GM23338 (cell line): ENCODE data around the gene SLC19A1. TPM values are rescaled to one million over a fixed set of nuclear protein-coding genes. Genes with fewer than 3 reads are reported as not detected.

ENCODE experiments used
- ATAC-seq: fragments of 200-7000 bp; cut with Tn5 transposase; 3 replicates; pipeline ENCODE4 v1.9.1; 2020
- DNase-seq: peaks from one replicate; pipeline ENCODE4 v3.0.0-alpha.2; 2015; ENCODE audit warnings: low spot score
- H2AFZ ChIP-seq: fragments of 200-600 bp; sonication (generic); 2 replicates; pipeline ENCODE4 v1.8.0; 2016; ENCODE audit warnings: antibody characterized with exemption, mild to moderate bottlenecking, moderate library complexity
- H3F3A ChIP-seq: fragments of 200-600 bp; sonication (generic); replicated peaks from 2 replicates; pipeline ENCODE4 v1.8.0; 2017; ENCODE audit warnings: antibody characterized with exemption, mixed run types, low read depth
- H3K27ac ChIP-seq: fragments of 200-600 bp; sonication (generic); 2 replicates; pipeline ENCODE4 v1.6.1; 2016; ENCODE audit warnings: low read depth
- H3K27me3 ChIP-seq: fragments of 200-600 bp; sonication (generic); 2 replicates; pipeline ENCODE4 v1.8.0; 2016; ENCODE audit warnings: mild to moderate bottlenecking, mixed run types, moderate library complexity; ENCODE audit not compliant: insufficient read depth
- H3K36me3 ChIP-seq: fragments of 200-600 bp; sonication (generic); 2 replicates; pipeline ENCODE4 v1.8.0; 2016; ENCODE audit warnings: mild to moderate bottlenecking; ENCODE audit not compliant: insufficient read depth
- H3K4me1 ChIP-seq: fragments of 200-600 bp; sonication (generic); 2 replicates; pipeline ENCODE4 v1.8.0; 2016; ENCODE audit warnings: mild to moderate bottlenecking, moderate library complexity; ENCODE audit not compliant: insufficient read depth
- H3K4me2 ChIP-seq: fragments of 200-600 bp; sonication (generic); 2 replicates; pipeline ENCODE4 v1.7.1; 2017; ENCODE audit warnings: mixed run types
- H3K4me3 ChIP-seq: fragments of 200-600 bp; sonication (generic); 2 replicates; pipeline ENCODE4 v1.6.1; 2016; ENCODE audit warnings: mixed run types
- H3K79me2 ChIP-seq: fragments of 200-600 bp; sonication (generic); replicated peaks from 2 replicates; pipeline ENCODE4 v1.8.0; 2017; ENCODE audit warnings: mild to moderate bottlenecking; ENCODE audit not compliant: insufficient read depth
- H3K9me2 ChIP-seq: fragments of 200-600 bp; sonication (generic); 2 replicates; pipeline ENCODE4 v1.8.0; 2017; ENCODE audit not compliant: insufficient read depth
- H4K20me1 ChIP-seq: fragments of 200-600 bp; sonication (generic); replicated peaks from 2 replicates; pipeline ENCODE4 v1.8.0; 2017; ENCODE audit warnings: mild to moderate bottlenecking; ENCODE audit not compliant: insufficient read depth
- H3K27ac Mint-ChIP-seq: 2 replicates; pipeline ENCODE4 v1.8.0; 2020; ENCODE audit warnings: inconsistent platforms, mild to moderate bottlenecking, moderate library complexity, mixed read lengths
- H3K27me3 Mint-ChIP-seq: 3 replicates; pipeline ENCODE4 v1.8.0; 2022; ENCODE audit warnings: low read depth, mild to moderate bottlenecking, moderate library complexity, mixed read lengths, inconsistent platforms; ENCODE audit not compliant: insufficient read depth, poor library complexity
- H3K36me3 Mint-ChIP-seq: 3 replicates; pipeline ENCODE4 v1.8.0; 2021; ENCODE audit warnings: low read depth, mild to moderate bottlenecking, inconsistent platforms, moderate library complexity, mixed read lengths
- H3K4me1 Mint-ChIP-seq: 3 replicates; pipeline ENCODE4 v1.8.0; 2020; ENCODE audit warnings: mild to moderate bottlenecking, inconsistent platforms, mixed read lengths
- H3K4me3 Mint-ChIP-seq: 3 replicates; pipeline ENCODE4 v1.8.0; 2021; ENCODE audit warnings: moderate library complexity, mild to moderate bottlenecking, inconsistent platforms, mixed read lengths
- H3K9me3 Mint-ChIP-seq: 3 replicates; pipeline ENCODE4 v1.8.0; 2020; ENCODE audit warnings: moderate library complexity, mild to moderate bottlenecking, inconsistent platforms, mixed read lengths
- CREB1 ChIP-seq: fragments of 250-450 bp; sonication (Bioruptor Pico); IDR thresholded peaks from 2 replicates; pipeline ENCODE4 v1.5.0; 2020; ENCODE audit warnings: low read depth, mild to moderate bottlenecking, moderate library complexity
- EZH2 ChIP-seq: fragments of 200-600 bp; sonication (generic); IDR thresholded peaks from one replicate; pipeline ENCODE4 v1.8.0; 2017; ENCODE audit warnings: antibody characterized with exemption, mild to moderate bottlenecking, low read depth; ENCODE audit not compliant: unreplicated experiment
- EZH2phosphoT487 ChIP-seq: fragments of 200-600 bp; sonication (generic); IDR thresholded peaks from one replicate; pipeline ENCODE4 v1.8.1; 2018; ENCODE audit warnings: antibody characterized with exemption; ENCODE audit not compliant: unreplicated experiment
- JUNB ChIP-seq: IDR thresholded peaks from one replicate; pipeline ENCODE4 v1.6.1; 2016; ENCODE audit warnings: antibody characterized with exemption; ENCODE audit not compliant: unreplicated experiment
- POLR2AphosphoS5 ChIP-seq: IDR thresholded peaks from 2 replicates; pipeline ENCODE4 v1.6.1; 2016; ENCODE audit warnings: antibody characterized with exemption, low read depth
- STAT1 ChIP-seq: IDR thresholded peaks from one replicate; pipeline ENCODE4 v1.6.1; 2016; ENCODE audit warnings: antibody characterized with exemption; ENCODE audit not compliant: unreplicated experiment
- ZNF114 ChIP-seq: fragments of 250-450 bp; sonication (Bioruptor Pico); IDR thresholded peaks from 2 replicates; pipeline ENCODE4 v1.5.0; 2020; ENCODE audit warnings: mild to moderate bottlenecking, moderate library complexity
- ZNF331 ChIP-seq: fragments of 250-450 bp; sonication (Bioruptor Pico); IDR thresholded peaks from 2 replicates; pipeline ENCODE4 v1.5.0; 2020; ENCODE audit warnings: low read depth, mild to moderate bottlenecking, moderate library complexity
- polyA plus RNA-seq: library from polyadenylated mRNA; unstranded; fragments of >200 nt; fragmentation: Nextera tagmentation; extraction: Ambion mirVana; gene quantifications from 2 replicates; pipeline ENCODE4 v1.2.1, GENCODE V29; 2016
- total RNA-seq: library from RNA; depleted of rRNA; stranded (reverse); fragments of >200 nt; shearing (Covaris generic); gene quantifications from 2 replicates; pipeline ENCODE4 v1.2.3, GENCODE V29; 2014
- TF ChIP-seq, protein P1 (sequence below): IDR thresholded peaks from 2 replicates; pipeline ENCODE4 v1.6.1; 2016; ENCODE audit warnings: antibody characterized with exemption

Gene SLC19A1
- total and polyA plus RNA-seq, 2 experiments from 2014 or later, result 31.2 to 33.0 TPM

- H3K4me3 ChIP-seq, result no peak overlapping the region
- peaks cover 5% of the 10 kb centered on the region for H3K27me3 Mint-ChIP-seq
- H3K36me3 Mint-ChIP-seq, result peaks cover 35% of the 10 kb centered on the region
- peaks cover 14% of the 10 kb centered on the region for H4K20me1 ChIP-seq
- TF ChIP-seq POLR2AphosphoS5, result no peak
- no peak for TF ChIP-seq EZH2phosphoT487
- TF ChIP-seq CREB1 (CRISPR knock-in tag), result no peak
- TF ChIP-seq ZNF331 (CRISPR knock-in tag), result no peak
- no peak for TF ChIP-seq EZH2
- TF ChIP-seq STAT1, result no peak
- no peak for TF ChIP-seq ZNF114
- TF ChIP-seq, protein P1, sequence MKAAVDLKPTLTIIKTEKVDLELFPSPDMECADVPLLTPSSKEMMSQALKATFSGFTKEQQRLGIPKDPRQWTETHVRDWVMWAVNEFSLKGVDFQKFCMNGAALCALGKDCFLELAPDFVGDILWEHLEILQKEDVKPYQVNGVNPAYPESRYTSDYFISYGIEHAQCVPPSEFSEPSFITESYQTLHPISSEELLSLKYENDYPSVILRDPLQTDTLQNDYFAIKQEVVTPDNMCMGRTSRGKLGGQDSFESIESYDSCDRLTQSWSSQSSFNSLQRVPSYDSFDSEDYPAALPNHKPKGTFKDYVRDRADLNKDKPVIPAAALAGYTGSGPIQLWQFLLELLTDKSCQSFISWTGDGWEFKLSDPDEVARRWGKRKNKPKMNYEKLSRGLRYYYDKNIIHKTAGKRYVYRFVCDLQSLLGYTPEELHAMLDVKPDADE, result no peak
- no peaks in the 10 kb centered on the region for H3K9me2 ChIP-seq
- H3K4me1 ChIP-seq, result peaks cover 7% of the 10 kb centered on the region; the same call in 1 of the 2 replicates
- no peak overlapping the region for H3K27ac Mint-ChIP-seq
- H3K27me3 ChIP-seq, result no peaks in the 10 kb centered on the region
- DNase-seq (no peak), ATAC-seq (no peak)
- H3K4me2 ChIP-seq, result no peak overlapping the region
- H2AFZ ChIP-seq, result no peak overlapping the region
- no peak overlapping the region for H3K4me3 Mint-ChIP-seq
- no peaks in the 10 kb centered on the region; the same call in 1 of the 2 replicates for H3K36me3 ChIP-seq
- peaks cover 8% of the 10 kb centered on the region for H3K9me3 Mint-ChIP-seq
- H3K4me1 Mint-ChIP-seq, result peaks cover 11% of the 10 kb centered on the region; the same call in 2 of the 3 replicates
- peaks cover 68% of the 10 kb centered on the region for H3K79me2 ChIP-seq
- no peaks in the 10 kb centered on the region for H3F3A ChIP-seq
- no peak overlapping the region for H3K27ac ChIP-seq
Measured at GRCh38 chr21:45458281-45459170, 83.7 kb downstream of the SLC19A1 start.

DNA sequence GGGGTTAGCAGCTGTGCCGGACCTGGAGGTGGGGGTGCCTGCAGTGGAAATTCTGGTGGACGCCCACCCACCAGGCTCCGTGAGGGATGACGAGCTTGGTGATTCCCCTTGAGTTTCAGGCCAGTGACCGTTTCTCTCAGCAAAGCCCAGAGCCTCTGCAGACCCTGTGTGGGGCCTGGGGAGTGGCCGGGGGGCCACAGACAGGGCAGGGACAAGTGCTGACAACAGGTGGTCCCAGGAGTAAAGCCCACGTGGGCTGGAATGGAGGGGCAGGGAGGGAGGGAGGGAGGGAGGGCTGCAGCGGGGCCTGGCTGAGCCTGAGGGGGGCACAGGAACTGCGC, 84.4 kb downstream of the SLC19A1 start:
- Histone ChIP-seq H4K20me1 (peaks cover 20% of the 10 kb centered on the region), H3K79me2 (peaks cover 68% of the 10 kb centered on the region), H3K9me2 (0 out of 2 replicates have a peak, but pooled peaks cover 2% of the 10 kb centered on the region), H3K4me3 (no peak overlapping the region), H3F3A (peaks cover 6% of the 10 kb centered on the region), H3K4me2 (no peak overlapping the region), H3K4me1 (peaks cover 7% of the 10 kb centered on the region; the same call in 1 of the 2 replicates), H3K36me3 (no peaks in the 10 kb centered on the region; the same call in 1 of the 2 replicates), H3K27ac (no peak overlapping the region), H3K27me3 (no peaks in the 10 kb centered on the region), H2AFZ (no peak overlapping the region)
- no peak for DNase-seq
- H3K27me3 Mint-ChIP-seq, result peaks cover 2% of the 10 kb centered on the region
- peaks cover 15% of the 10 kb centered on the region; the same call in 2 of the 3 replicates for H3K4me1 Mint-ChIP-seq
- no peak overlapping the region for H3K27ac Mint-ChIP-seq
- ATAC-seq, result no peak
- peaks cover 11% of the 10 kb centered on the region for H3K9me3 Mint-ChIP-seq
- H3K4me3 Mint-ChIP-seq, result no peak overlapping the region
- TF ChIP-seq JUNB, result no peak
- H3K36me3 Mint-ChIP-seq, result peaks cover 35% of the 10 kb centered on the region
